Measurements from ENCODE around the gene OOSP3. TPM values are rescaled to one million over a fixed set of nuclear protein-coding genes. Genes with fewer than 3 reads are reported as not detected.

Gene OOSP3
- total RNA-seq, 1 experiment from 2014 or later: not detected

DNA sequence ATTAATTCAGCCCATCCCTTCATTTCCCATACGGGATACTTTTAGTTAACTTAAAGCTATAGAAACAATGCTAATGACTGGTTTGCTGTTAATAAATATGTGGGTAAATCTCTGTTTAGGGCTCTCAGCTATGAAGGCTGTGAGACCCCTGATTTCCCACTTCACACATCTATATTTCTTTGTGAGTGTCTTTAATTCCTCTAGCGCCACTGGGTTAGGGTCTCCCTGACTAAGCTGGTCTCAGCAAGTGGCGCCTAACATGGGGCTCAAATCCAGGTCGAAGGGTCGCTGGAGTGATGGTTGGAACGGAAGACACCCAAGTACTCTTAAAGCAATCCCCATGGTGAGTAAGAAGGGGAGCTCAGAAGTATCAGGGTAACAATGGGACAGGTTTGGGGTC is 45.2 kb downstream of the OOSP3 start:
- DNase-seq (ENCODE audit: low read depth): no peak
- in situ Hi-C loops (cut with HindIII; ENCODE audit: low pct_unique_long_range_greater_than_20kb, low sequenced_read_pairs): no loop called here

DNA sequence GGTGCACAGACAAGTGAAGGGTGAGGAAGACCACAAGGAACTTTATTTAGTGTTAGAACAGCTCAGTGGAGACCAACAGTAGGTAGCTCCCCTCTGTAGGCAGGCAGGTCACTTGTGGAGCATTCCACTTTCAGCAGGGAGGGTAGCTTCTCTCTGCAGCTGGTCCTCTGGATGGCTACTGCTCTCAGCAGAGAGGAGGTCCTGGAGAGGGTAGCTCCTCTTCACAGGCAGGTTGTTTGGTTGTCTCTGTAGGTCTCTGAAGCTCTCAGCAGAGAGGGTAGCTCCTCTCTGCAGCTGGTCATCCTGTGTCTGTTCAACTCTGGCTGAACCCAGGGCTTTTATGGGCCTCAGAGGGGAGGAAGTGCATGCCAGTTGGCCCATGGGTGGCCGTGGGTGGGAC is 53.1 kb downstream of the OOSP3 start:
- in situ Hi-C loops (cut with HindIII; ENCODE audit: low pct_unique_long_range_greater_than_20kb, low sequenced_read_pairs): no loop called here
- no peak for DNase-seq (ENCODE audit: low read depth)

DNA sequence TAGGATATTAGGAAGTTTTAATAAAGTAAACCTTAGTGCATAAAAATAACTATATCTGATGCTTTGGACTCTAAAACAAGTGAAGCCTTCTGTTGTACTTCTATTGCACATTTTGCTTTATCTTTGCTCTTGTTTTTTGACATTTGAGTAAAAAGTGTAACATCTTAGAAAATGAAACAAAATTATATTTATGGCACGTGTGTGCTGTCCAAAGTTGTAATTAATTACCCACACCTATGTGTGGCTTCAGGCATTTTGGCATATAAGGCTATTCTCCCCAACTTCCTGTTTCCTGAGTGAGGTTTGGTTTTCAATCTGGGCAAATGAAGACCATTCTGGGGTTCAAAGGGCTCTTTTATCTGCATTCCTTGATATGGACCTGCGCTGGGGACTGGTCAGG is 59.5 kb downstream of the OOSP3 start, which contains the start of gene OOSP1:
Gene OOSP1 (plus strand): TSS at position 301 of the 400 bp plus-strand sequence. CDS start 23 bp downstream, at position 324.
- in situ Hi-C loops (cut with HindIII; ENCODE audit: low pct_unique_long_range_greater_than_20kb, low sequenced_read_pairs): no loop called here
- DNase-seq (ENCODE audit: low read depth): no peak

DNA sequence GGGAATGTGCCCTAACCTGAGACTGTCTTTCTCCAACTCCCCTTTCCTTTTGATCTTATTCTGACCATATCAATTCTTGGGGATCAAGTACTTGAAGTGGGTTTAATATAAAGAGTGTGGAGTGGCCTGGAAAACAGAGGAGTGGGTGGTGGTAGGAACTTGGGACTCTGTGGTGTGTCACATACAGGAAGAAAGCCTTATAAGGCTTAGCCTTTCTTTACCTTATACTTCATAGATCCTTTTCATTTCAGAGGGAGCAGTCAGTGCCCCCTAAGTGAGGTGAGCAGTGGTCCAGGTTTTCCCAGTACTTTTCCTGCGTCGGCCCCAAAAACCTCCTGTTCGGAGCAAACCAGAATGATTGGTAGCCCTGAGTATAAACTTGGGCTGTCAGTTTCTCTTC is 60.1 kb downstream of the OOSP3 start:
- in situ Hi-C loops (cut with HindIII; ENCODE audit: low pct_unique_long_range_greater_than_20kb, low sequenced_read_pairs): no loop called here
- no peak for DNase-seq (ENCODE audit: low read depth)

DNA sequence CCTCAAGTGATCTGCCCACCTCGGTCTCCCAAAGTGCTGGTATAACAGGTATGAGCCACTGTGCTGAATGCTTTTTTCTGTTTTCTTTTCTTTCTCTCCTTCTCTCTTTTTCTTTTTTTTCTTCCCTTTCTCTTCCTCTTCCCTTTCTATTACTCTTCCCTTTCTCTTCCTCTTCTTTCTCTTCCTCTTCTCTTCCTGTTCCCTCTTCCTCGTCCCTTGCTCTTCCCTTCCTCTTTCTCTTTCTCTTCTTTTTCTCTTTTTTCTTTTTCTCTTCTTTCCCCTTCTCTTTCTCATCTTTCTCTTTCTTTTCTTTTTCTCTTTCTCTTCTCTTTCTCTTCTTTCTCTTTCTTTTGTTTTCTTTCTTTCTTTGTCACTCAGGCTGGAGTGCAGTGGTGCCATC is 60.9 kb downstream of the OOSP3 start:
- in situ Hi-C loops (cut with HindIII; ENCODE audit: low pct_unique_long_range_greater_than_20kb, low sequenced_read_pairs): no loop called here
- DNase-seq (ENCODE audit: low read depth): no peak

DNA sequence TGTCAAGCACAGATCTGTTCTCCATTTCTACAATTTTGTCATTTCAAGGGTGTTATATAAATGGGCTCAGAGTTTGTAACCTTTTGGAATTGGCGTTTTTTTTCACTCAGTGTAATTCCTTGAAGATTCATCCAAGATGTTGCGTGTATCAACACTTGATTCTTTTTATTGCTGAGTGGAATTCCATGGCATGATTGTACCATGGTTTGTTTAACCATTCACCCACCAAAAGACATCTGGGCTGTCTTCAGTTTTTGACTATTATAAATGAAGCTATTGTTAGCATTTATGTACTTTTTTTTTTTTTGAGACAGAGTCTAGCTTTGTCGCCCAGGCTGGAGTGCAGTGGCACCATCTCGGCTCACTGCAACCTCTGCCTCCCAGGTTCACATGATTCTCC is 62.5 kb downstream of the OOSP3 start:
- no peak for DNase-seq (ENCODE audit: low read depth)
- in situ Hi-C loops (cut with HindIII; ENCODE audit: low pct_unique_long_range_greater_than_20kb, low sequenced_read_pairs): no loop called here

DNA sequence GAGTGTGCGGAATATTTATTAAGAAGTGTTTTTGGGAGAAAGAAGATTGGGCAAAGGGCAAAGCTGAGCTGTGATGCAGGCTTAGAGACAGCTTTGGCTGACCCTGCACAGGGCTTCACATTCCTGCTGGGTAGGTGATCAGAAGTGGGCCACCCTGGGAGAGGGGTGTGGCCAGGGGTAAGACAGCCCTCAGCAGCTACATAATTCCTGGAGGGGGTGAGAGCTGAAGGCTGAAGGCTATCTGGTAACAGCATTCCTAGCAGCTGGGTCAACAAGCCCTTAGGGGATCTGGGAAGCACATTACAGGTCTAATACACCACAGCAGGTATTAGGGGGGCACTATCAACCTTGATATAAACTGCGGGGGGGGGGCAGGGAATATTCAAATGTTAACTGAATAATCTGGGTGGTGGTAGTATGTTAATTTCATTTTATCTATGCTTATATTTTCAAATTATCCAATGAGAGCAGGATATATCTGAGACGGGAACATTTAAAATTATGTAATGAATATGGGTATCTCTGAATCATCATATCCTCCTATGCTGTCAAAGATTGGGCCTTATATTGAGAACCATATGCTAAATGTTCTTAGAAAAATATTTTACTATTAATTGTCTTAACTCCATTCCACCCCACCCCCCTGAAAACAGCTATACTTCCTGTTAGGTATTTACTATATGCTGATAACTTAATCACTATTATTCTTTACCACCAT is 65.6 kb downstream of the OOSP3 start:
- no peak for DNase-seq (ENCODE audit: low read depth)
- in situ Hi-C loops (cut with HindIII; ENCODE audit: low pct_unique_long_range_greater_than_20kb, low sequenced_read_pairs): no loop called here

DNA sequence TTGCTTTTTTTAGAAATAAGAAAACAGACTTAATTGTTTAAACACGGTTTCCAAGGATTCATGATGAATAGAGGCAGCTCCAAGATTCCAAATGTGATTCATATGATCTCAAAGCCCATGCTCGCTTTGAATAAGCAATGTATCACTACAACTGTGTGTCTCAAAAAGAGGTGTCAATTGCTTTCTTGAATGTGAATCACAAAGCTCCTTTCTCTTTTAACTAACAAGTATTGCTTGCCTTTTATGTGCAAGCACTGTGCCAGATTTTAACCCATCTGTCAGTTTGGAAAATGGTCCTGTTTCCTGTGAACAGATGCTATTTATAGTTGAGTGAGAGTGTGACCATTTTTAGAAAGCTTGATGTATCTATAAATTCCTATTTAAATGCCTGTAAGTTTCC is 66.1 kb downstream of the OOSP3 start:
- in situ Hi-C loops (cut with HindIII; ENCODE audit: low pct_unique_long_range_greater_than_20kb, low sequenced_read_pairs): no loop called here
- no peak for DNase-seq (ENCODE audit: low read depth)

Other genes starting within 250 kb of the OOSP3 start
- gene PATL1, start 209.7 kb upstream of the OOSP3 start, total RNA-seq (2014; rRNA removed; shearing (Covaris generic); ENCODE audit: low replicate concordance): 6.5 and 7.4 TPM in 2 replicates
- not detected in 2 replicates for gene OR10V1, start 164.9 kb upstream of the OOSP3 start, total RNA-seq (2014; rRNA removed; shearing (Covaris generic); ENCODE audit: low replicate concordance)
- 16.0 and 28.4 TPM in 2 replicates for gene STX3, start 123.4 kb upstream of the OOSP3 start, total RNA-seq (2014; rRNA removed; shearing (Covaris generic); ENCODE audit: low replicate concordance)
- 66.6 and 80.4 TPM in 2 replicates for gene MRPL16, start 68.0 kb upstream of the OOSP3 start, total RNA-seq (2014; rRNA removed; shearing (Covaris generic); ENCODE audit: low replicate concordance)
- not detected in 2 replicates for gene CBLIF, start 33.3 kb upstream of the OOSP3 start, total RNA-seq (2014; rRNA removed; shearing (Covaris generic); ENCODE audit: low replicate concordance)
- gene TCN1, start 12.3 kb upstream of the OOSP3 start, total RNA-seq (2014; rRNA removed; shearing (Covaris generic); ENCODE audit: low replicate concordance): 3.1 and 10.6 TPM in 2 replicates
- gene OOSP1, start 59.6 kb downstream of the OOSP3 start, total RNA-seq (2014; rRNA removed; shearing (Covaris generic); ENCODE audit: low replicate concordance): not detected in 2 replicates
- gene OOSP4A, start 85.3 kb downstream of the OOSP3 start, total RNA-seq (2014; rRNA removed; shearing (Covaris generic); ENCODE audit: low replicate concordance): not detected in 2 replicates
- gene OOSP4B, start 138.4 kb downstream of the OOSP3 start, total RNA-seq (2014; rRNA removed; shearing (Covaris generic); ENCODE audit: low replicate concordance): not detected in 2 replicates
- gene OOSP2, start 161.6 kb downstream of the OOSP3 start, total RNA-seq (2014; rRNA removed; shearing (Covaris generic); ENCODE audit: low replicate concordance): not detected in 2 replicates
- gene MS4A3, start 177.9 kb downstream of the OOSP3 start, total RNA-seq (2014; rRNA removed; shearing (Covaris generic); ENCODE audit: low replicate concordance): not detected in 2 replicates
- gene MS4A2, start 209.9 kb downstream of the OOSP3 start, total RNA-seq (2014; rRNA removed; shearing (Covaris generic); ENCODE audit: low replicate concordance): not detected in 2 replicates

All from Caki2 (cell line).